Measurements from ENCODE around the gene ZMIZ2.
"Not testable (repeated sequence)": the region's sequence is repeated elsewhere in the genome, so short reads cannot be mapped to it uniquely, and the experiment has no call there.

Gene ZMIZ2

GRCh38 chr7:44729949-44730590 is 18.6 kb upstream of the ZMIZ2 start:
- no peak overlapping the region for H3K4me3 ChIP-seq (ENCODE audit: low read length)
- no peak for DNase-seq (ENCODE audit: low read depth)
- TF ChIP-seq CTCF (conservative IDR thresholded peaks at IDR 0.05; ENCODE audit: low read depth, low read length), result no peak

- not testable (repeated sequence) for H3K4me3 ChIP-seq (ENCODE audit: low read length); DNase-seq (ENCODE audit: low read depth)
Measured at GRCh38 chr7:44732971-44733370, 15.7 kb upstream of the ZMIZ2 start.

- no peak for DNase-seq (ENCODE audit: low read depth)
- no peak for TF ChIP-seq CTCF (conservative IDR thresholded peaks at IDR 0.05; ENCODE audit: low read depth, low read length)
- no peak overlapping the region for H3K4me3 ChIP-seq (ENCODE audit: low read length)
Measured at GRCh38 chr7:44733708-44734481, 14.8 kb upstream of the ZMIZ2 start.

- no peak for TF ChIP-seq CTCF (conservative IDR thresholded peaks at IDR 0.05; ENCODE audit: low read depth, low read length)
- peak; percentile 69 for DNase-seq (ENCODE audit: low read depth)
- no peak overlapping the region for H3K4me3 ChIP-seq (ENCODE audit: low read length)
Measured at GRCh38 chr7:44735403-44736165, 13.1 kb upstream of the ZMIZ2 start.

GRCh38 chr7:44736896-44737295 is 11.8 kb upstream of the ZMIZ2 start:
- no peak for TF ChIP-seq CTCF (conservative IDR thresholded peaks at IDR 0.05; ENCODE audit: low read depth, low read length)
- DNase-seq (ENCODE audit: low read depth), result no peak

GRCh38 chr7:44738051-44738723 is 10.5 kb upstream of the ZMIZ2 start:
- DNase-seq (ENCODE audit: low read depth), result no peak

More at GRCh38 chr7:44736896-44737295, 11.8 kb upstream of the ZMIZ2 start:
- no peak overlapping the region for H3K4me3 ChIP-seq (ENCODE audit: low read length)

More at GRCh38 chr7:44738051-44738723, 10.5 kb upstream of the ZMIZ2 start:
- no peak for TF ChIP-seq CTCF (conservative IDR thresholded peaks at IDR 0.05; ENCODE audit: low read depth, low read length)
- no peak overlapping the region for H3K4me3 ChIP-seq (ENCODE audit: low read length)

Data from retinal pigment epithelial cell (primary cell).